ENCODE results near the gene SFMBT2. TPM values are rescaled to one million over a fixed set of nuclear protein-coding genes. Genes with fewer than 3 reads are reported as not detected.
A peak's percentile ranks its signal among the peaks of the same experiment; 100 is the strongest.
"Not testable (repeated sequence)": the region's sequence is repeated elsewhere in the genome, so short reads cannot be mapped to it uniquely, and the experiment has no call there.

SFMBT2 gene
- polyA plus RNA-seq, 4 donors = 0.45 to 2.5 (median 1.3) TPM

DNA sequence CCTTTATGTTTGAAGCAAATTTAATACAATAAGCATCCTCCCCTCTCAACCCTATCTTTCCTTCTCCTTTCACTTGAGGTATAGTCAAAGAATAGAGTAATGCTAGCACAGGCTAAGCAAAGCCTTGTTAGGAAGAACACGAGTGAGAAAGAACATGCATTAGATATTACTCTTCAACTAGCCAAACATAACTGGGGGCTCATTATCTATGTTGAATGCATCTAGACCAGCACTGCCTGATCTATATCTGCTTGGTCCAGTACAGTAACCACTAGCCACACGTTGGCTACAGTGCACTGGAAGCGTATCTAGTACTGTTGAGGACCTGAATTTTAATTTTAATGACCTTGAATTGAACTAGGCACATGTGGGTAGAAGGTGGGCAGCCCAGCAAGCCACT is 21.0 kb downstream of the SFMBT2 start:
- H3K27ac ChIP-seq (ENCODE audit: low read depth in 1 of 3, low read length in 2 of 3) = no peak overlapping the region
- 59 to 75% (median 61%) methylated on average over 3 of the region's 3 CpGs for WGBS, 3 donors

DNA sequence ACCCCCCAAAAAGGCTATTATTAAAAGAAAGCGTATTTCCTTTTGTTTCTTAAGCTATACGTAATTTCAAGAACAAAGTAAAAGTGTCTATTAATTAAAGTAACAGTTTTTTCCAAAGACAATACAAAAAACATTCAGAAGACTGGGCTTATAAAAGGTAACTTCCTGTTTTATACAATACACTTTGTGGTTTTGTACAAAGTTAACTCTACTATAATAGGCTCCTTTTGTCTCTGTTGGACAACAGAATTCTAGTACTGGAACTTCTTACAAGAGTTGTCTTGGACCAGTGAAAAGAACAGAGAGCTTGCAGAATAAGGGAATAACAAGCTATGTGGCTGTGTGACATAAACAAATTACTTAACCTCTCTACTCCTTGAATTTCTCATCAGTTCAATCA is 21.5 kb downstream of the SFMBT2 start:
- Histone ChIP-seq H3K4me1 (ENCODE audit: control insufficient read depth in 3 of 3, insufficient read depth in 2 of 3, low read depth in 1 of 3, low read length in 2 of 3) (no peaks in the 10 kb centered on the region), H3K4me3 (ENCODE audit: low read depth in 1 of 3, low read length in 3 of 3) (no peak overlapping the region), H3K9me3 (ENCODE audit: control insufficient read depth in 2 of 2, insufficient read depth in 1 of 2, low read depth in 1 of 2, low read length in 1 of 2) (no peaks in the 10 kb centered on the region), H3K27me3 (ENCODE audit: control insufficient read depth in 3 of 3, insufficient read depth in 3 of 3, low read length in 3 of 3) (no peaks in the 10 kb centered on the region), H3K27ac (ENCODE audit: low read depth in 1 of 3, low read length in 2 of 3) (no peak overlapping the region), H3K36me3 (ENCODE audit: control insufficient read depth in 3 of 3, insufficient read depth in 2 of 3, low read depth in 1 of 3, low read length in 3 of 3) (no peaks in the 10 kb centered on the region)
- DNase-seq (no peak), FAIRE-seq (no peak)
- 69 to 76% (median 76%) methylated on average over 2 of the region's 2 CpGs for WGBS, 3 donors

More for the DNA sequence above, 21.0 kb downstream of the SFMBT2 start:
- Histone ChIP-seq H3K27me3 (ENCODE audit: control insufficient read depth in 3 of 3, insufficient read depth in 3 of 3, low read length in 3 of 3) (no peaks in the 10 kb centered on the region), H3K4me3 (ENCODE audit: low read depth in 1 of 3, low read length in 3 of 3) (no peak overlapping the region), H3K36me3 (ENCODE audit: control insufficient read depth in 3 of 3, insufficient read depth in 2 of 3, low read depth in 1 of 3, low read length in 3 of 3) (no peaks in the 10 kb centered on the region), H3K4me1 (ENCODE audit: control insufficient read depth in 3 of 3, insufficient read depth in 2 of 3, low read depth in 1 of 3, low read length in 2 of 3) (no peaks in the 10 kb centered on the region), H3K9me3 (ENCODE audit: control insufficient read depth in 2 of 2, insufficient read depth in 1 of 2, low read depth in 1 of 2, low read length in 1 of 2) (no peaks in the 10 kb centered on the region)
- DNase-seq (no peak), FAIRE-seq (no peak)

DNA sequence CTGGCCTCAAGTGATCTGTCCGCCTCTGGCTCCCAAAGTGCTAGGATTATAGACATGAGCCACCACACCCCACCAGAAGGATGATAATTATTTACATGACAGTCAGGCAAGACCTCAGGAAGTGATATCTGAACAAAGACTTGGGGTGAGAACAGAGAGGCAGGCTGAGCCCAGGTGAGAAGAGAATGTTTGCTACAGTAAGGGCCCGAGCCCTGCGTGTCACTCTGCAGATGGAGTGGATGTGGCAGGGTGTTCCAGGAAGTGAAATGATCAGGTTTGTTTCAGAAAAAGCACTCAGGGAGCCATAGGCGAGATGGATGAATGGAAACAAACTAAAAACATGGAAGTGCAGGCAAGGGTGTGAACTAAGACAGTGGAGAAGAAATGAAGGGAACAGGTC is 22.2 kb downstream of the SFMBT2 start:
- no peaks in the 10 kb centered on the region for H3K36me3 ChIP-seq (ENCODE audit: control insufficient read depth in 3 of 3, insufficient read depth in 2 of 3, low read depth in 1 of 3, low read length in 3 of 3)
- no peaks in the 10 kb centered on the region for H3K4me1 ChIP-seq (ENCODE audit: control insufficient read depth in 3 of 3, insufficient read depth in 2 of 3, low read depth in 1 of 3, low read length in 2 of 3)
- no peak for FAIRE-seq
- peak in 1 of 2 donors; percentile 25 for DNase-seq
- no peaks in the 10 kb centered on the region for H3K27me3 ChIP-seq (ENCODE audit: control insufficient read depth in 3 of 3, insufficient read depth in 3 of 3, low read length in 3 of 3)
- WGBS, 3 donors = 63 to 82% (median 77%) methylated on average over 4 of the region's 4 CpGs
- no peak overlapping the region for H3K4me3 ChIP-seq (ENCODE audit: low read depth in 1 of 3, low read length in 3 of 3)
- H3K27ac ChIP-seq (ENCODE audit: low read depth in 1 of 3, low read length in 2 of 3) = no peak overlapping the region
- no peaks in the 10 kb centered on the region for H3K9me3 ChIP-seq (ENCODE audit: control insufficient read depth in 2 of 2, insufficient read depth in 1 of 2, low read depth in 1 of 2, low read length in 1 of 2)

DNA sequence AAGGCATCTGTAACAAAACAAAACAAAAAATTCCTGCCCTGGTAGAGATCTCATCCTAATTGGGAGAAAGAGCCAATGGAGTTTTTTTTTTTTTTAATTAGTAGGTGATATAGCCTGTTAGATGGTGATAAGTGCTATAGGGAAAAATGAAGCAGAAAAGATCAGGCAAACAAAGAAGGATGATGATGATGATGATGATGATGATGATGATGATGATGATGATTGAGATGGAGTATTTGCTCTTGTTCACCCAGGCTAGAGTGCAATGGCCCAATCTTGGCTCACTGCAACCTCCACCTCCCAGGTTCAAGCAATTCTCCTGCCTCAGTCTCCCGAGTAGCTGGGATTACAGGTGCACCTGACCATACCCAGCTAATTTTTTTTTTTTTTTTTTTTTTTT is 22.7 kb downstream of the SFMBT2 start:
- H3K27me3 ChIP-seq (ENCODE audit: control insufficient read depth in 3 of 3, insufficient read depth in 3 of 3, low read length in 3 of 3); H3K4me1 ChIP-seq (ENCODE audit: control insufficient read depth in 3 of 3, insufficient read depth in 2 of 3, low read depth in 1 of 3, low read length in 2 of 3); H3K27ac ChIP-seq (ENCODE audit: low read depth in 1 of 3, low read length in 2 of 3); H3K4me3 ChIP-seq (ENCODE audit: low read depth in 1 of 3, low read length in 3 of 3); FAIRE-seq; H3K9me3 ChIP-seq (ENCODE audit: control insufficient read depth in 2 of 2, insufficient read depth in 1 of 2, low read depth in 1 of 2, low read length in 1 of 2); DNase-seq; H3K36me3 ChIP-seq (ENCODE audit: control insufficient read depth in 3 of 3, insufficient read depth in 2 of 3, low read depth in 1 of 3, low read length in 3 of 3): not testable (repeated sequence)
- 86 to 100% (median 91%) methylated on average over 1 of the region's 1 CpG for WGBS, 3 donors

DNA sequence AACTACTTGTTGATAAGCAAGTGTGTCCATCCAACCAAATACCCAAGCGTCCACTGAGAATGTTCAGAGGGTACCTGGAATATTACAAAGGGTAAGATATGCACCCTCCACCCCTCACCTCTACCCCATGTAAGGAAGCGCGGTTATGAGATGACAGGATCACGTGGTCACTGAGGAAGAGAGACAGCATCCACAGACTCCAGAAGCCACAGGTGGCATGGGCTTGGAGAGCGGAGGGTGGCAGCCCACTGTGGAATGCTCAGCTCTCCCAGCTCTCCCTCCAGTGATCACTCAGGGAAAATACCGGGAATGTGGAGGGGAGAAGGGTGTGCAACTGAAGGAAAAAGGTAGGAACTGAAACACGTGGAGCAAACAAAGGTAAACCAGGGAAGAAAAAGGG is 25.7 kb downstream of the SFMBT2 start:
- Histone ChIP-seq H3K9me3 (ENCODE audit: control insufficient read depth in 2 of 2, insufficient read depth in 1 of 2, low read depth in 1 of 2, low read length in 1 of 2) (no peaks in the 10 kb centered on the region), H3K27me3 (ENCODE audit: control insufficient read depth in 3 of 3, insufficient read depth in 3 of 3, low read length in 3 of 3) (no peaks in the 10 kb centered on the region), H3K36me3 (ENCODE audit: control insufficient read depth in 3 of 3, insufficient read depth in 2 of 3, low read depth in 1 of 3, low read length in 3 of 3) (peaks cover 0 to 2% (median 0%) of the 10 kb centered on the region in 3 donors), H3K27ac (ENCODE audit: low read depth in 1 of 3, low read length in 2 of 3) (no peak overlapping the region), H3K4me3 (ENCODE audit: low read depth in 1 of 3, low read length in 3 of 3) (no peak overlapping the region), H3K4me1 (ENCODE audit: control insufficient read depth in 3 of 3, insufficient read depth in 2 of 3, low read depth in 1 of 3, low read length in 2 of 3) (no peaks in the 10 kb centered on the region)
- 71 to 76% (median 75%) methylated on average over 7 of the region's 7 CpGs for WGBS, 3 donors
- no peak for DNase-seq
- no peak for FAIRE-seq

DNA sequence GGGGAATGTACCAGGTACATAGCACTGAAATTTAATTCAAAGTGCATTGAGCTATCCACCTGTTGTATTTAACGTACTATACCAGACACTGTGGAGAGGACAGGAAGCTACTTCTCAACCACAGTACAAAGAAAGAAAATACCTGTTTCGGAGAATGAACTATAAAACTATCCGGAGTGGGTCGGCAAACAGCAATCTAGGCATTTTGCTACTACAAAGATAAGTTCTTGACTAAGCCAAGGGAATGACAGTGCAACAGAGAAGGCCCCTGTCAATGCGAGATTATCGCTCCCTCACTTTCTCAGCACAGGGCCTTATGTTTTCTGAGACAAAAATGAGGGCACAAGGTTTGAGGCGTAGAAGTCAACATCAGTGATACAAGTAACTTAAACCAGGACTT is 27.4 kb downstream of the SFMBT2 start:
- Histone ChIP-seq H3K36me3 (ENCODE audit: control insufficient read depth in 3 of 3, insufficient read depth in 2 of 3, low read depth in 1 of 3, low read length in 3 of 3) (peaks cover 0 to 2% (median 0%) of the 10 kb centered on the region in 3 donors), H3K27me3 (ENCODE audit: control insufficient read depth in 3 of 3, insufficient read depth in 3 of 3, low read length in 3 of 3) (no peaks in the 10 kb centered on the region), H3K27ac (ENCODE audit: low read depth in 1 of 3, low read length in 2 of 3) (no peak overlapping the region), H3K4me3 (ENCODE audit: low read depth in 1 of 3, low read length in 3 of 3) (no peak overlapping the region), H3K4me1 (ENCODE audit: control insufficient read depth in 3 of 3, insufficient read depth in 2 of 3, low read depth in 1 of 3, low read length in 2 of 3) (no peaks in the 10 kb centered on the region), H3K9me3 (ENCODE audit: control insufficient read depth in 2 of 2, insufficient read depth in 1 of 2, low read depth in 1 of 2, low read length in 1 of 2) (no peaks in the 10 kb centered on the region)
- FAIRE-seq = no peak
- 43 to 68% (median 49%) methylated on average over 7 of the region's 7 CpGs for WGBS, 3 donors
- DNase-seq = peak in 1 of 2 donors; percentile 5

DNA sequence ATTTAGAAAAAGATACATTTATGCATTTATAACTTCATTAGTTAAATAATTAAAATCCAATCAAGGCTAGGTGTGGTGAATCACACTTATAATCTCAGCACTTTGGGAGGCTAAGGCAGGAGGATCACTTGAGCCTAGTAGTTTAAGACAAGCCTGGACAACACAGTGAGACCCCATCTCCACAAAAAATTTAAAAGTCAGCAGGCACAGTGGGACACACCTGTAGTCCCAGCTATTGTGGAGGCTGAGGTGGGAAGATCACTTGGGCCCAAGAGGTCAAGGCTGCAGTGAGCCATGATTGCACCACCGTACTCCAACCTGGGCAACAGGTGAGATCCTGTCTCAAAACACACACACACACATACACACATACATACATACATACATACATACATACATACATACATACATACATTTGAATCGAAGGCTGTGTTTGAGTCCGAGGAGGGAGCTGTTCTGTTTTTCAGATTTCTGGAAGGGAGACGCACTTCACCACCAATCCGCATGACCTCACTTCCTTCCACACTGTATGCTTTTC is 30.1 kb downstream of the SFMBT2 start:
- H3K36me3 ChIP-seq (ENCODE audit: control insufficient read depth in 3 of 3, insufficient read depth in 2 of 3, low read depth in 1 of 3, low read length in 3 of 3) = peaks cover 0 to 3% (median 2%) of the 10 kb centered on the region in 3 donors
- WGBS, 3 donors = 91 to 98% (median 94%) methylated on average over 5 of the region's 5 CpGs
- no peaks in the 10 kb centered on the region for H3K27me3 ChIP-seq (ENCODE audit: control insufficient read depth in 3 of 3, insufficient read depth in 3 of 3, low read length in 3 of 3)
- FAIRE-seq (no peak), DNase-seq (no peak)
- no peaks in the 10 kb centered on the region for H3K9me3 ChIP-seq (ENCODE audit: control insufficient read depth in 2 of 2, insufficient read depth in 1 of 2, low read depth in 1 of 2, low read length in 1 of 2)
- no peak overlapping the region for H3K27ac ChIP-seq (ENCODE audit: low read depth in 1 of 3, low read length in 2 of 3)
- no peak overlapping the region for H3K4me3 ChIP-seq (ENCODE audit: low read depth in 1 of 3, low read length in 3 of 3)
- no peaks in the 10 kb centered on the region for H3K4me1 ChIP-seq (ENCODE audit: control insufficient read depth in 3 of 3, insufficient read depth in 2 of 3, low read depth in 1 of 3, low read length in 2 of 3)

DNA sequence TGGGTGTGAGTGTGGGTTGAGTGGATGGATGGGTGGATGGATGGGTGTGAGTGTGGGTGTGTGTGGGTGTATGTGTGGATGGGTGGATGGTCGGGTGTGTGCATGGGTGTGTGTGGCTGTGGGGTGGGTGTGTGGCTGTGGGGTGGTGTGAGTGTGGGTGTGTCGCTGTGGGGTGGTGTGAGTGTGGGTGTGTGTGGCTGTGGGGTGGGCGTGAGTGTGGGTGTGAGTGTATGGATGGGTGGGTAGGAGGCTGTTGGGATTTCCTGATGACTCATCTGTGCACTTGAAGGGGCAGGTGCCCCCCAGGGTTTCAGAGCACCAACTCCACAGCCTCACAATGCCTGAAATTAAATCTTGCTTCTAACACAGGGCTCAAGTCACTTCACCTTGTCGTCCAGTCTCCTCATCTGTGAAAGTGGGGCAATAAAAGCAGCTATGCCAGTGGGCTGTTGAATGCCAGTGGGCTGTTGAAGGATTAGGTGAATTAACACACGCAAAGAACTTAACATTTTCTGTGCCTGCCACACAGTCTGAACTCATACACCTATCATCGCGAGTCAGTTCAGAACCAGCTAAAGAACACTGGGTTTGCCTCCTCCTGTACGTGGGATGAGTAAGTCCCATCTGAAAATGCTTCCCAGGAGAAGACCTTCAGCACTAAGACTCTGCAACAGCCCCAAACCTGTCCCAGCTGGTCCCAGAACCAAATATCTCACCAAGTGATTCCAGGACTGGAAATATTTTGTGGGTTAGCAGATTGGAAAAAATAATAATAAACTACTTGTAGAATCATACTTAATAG is 32.0 kb downstream of the SFMBT2 start:
- no peak for FAIRE-seq
- no peaks in the 10 kb centered on the region for H3K27me3 ChIP-seq (ENCODE audit: control insufficient read depth in 3 of 3, insufficient read depth in 3 of 3, low read length in 3 of 3)
- H3K4me1 ChIP-seq (ENCODE audit: control insufficient read depth in 3 of 3, insufficient read depth in 2 of 3, low read depth in 1 of 3, low read length in 2 of 3) = no peaks in the 10 kb centered on the region
- no peak overlapping the region for H3K27ac ChIP-seq (ENCODE audit: low read depth in 1 of 3, low read length in 2 of 3)
- H3K36me3 ChIP-seq (ENCODE audit: control insufficient read depth in 3 of 3, insufficient read depth in 2 of 3, low read depth in 1 of 3, low read length in 3 of 3) = peaks cover 0 to 3% (median 2%) of the 10 kb centered on the region in 3 donors
- 84 to 91% (median 89%) methylated on average over 7 to 8 of the region's 8 CpGs for WGBS, 3 donors
- no peak for DNase-seq
- no peaks in the 10 kb centered on the region for H3K9me3 ChIP-seq (ENCODE audit: control insufficient read depth in 2 of 2, insufficient read depth in 1 of 2, low read depth in 1 of 2, low read length in 1 of 2)
- no peak overlapping the region for H3K4me3 ChIP-seq (ENCODE audit: low read depth in 1 of 3, low read length in 3 of 3)

Measured in small intestine (tissue), 7 donors.